Gastroesophageal sphincter (tissue), 4 donors: ENCODE data around the gene ANTXR2. TPM values are rescaled to one million over a fixed set of nuclear protein-coding genes. Genes with fewer than 3 reads are reported as not detected.
"Not testable (repeated sequence)": the region's sequence is repeated elsewhere in the genome, so short reads cannot be mapped to it uniquely, and the experiment has no call there.

Experiments used
- ATAC-seq: fragments of 150-250 bp; one replicate; pipeline ENCODE4 v1.9.1; 2016; ENCODE audit warnings: mild to moderate bottlenecking, moderate library complexity
- H3K27ac ChIP-seq, 4 donors: fragments of 200-600 bp; sonication (generic) in 3 of 4; 1 replicate in 3 of 4; 2 replicates in 1 of 4; pipeline ENCODE4 v1.5.1; 2016 to 2019
- H3K27me3 ChIP-seq: fragments of 200-600 bp; sonication (generic); one replicate; pipeline ENCODE4 v1.5.1; 2019
- H3K36me3 ChIP-seq, 2 donors: fragments of 200-600 bp; sonication (generic); one replicate each; pipeline ENCODE4 v1.5.1; 2019; ENCODE audit warnings: control low read depth in 1 of 2
- H3K4me1 ChIP-seq, 3 donors: fragments of 200-600 bp; sonication (generic); 1 replicate in 2 of 3; 2 replicates in 1 of 3; pipeline ENCODE4 v1.5.1; 2016 to 2019; ENCODE audit warnings: control low read depth in 2 of 3
- H3K4me3 ChIP-seq, 2 donors: fragments of 200-600 bp; sonication (generic); one replicate each; pipeline ENCODE4 v1.5.1; 2019; ENCODE audit warnings: mild to moderate bottlenecking in 1 of 2, moderate library complexity in 1 of 2
- H3K9me3 ChIP-seq, 3 donors: fragments of 200-600 bp; sonication (generic); one replicate each; pipeline ENCODE4 v1.5.1; 2017 to 2019; ENCODE audit warnings: control low read depth in 2 of 3
- CTCF ChIP-seq, 4 experiments: fragments of 200-600 bp in 2 of 4; fragments of 450-650 bp in 2 of 4; sonication (generic) in 1 of 4; IDR thresholded peaks; one replicate each; pipeline ENCODE4 v1.5.1; 2017 to 2019; ENCODE audit warnings: antibody characterized with exemption in 4 of 4, mild to moderate bottlenecking in 2 of 4, moderate library complexity in 2 of 4
- EP300 ChIP-seq: sonication (generic); formaldehyde crosslinking; IDR thresholded peaks from one replicate; pipeline ENCODE4 v1.6.1; 2017; ENCODE audit warnings: antibody characterized with exemption, mild to moderate bottlenecking
- POLR2A ChIP-seq, 2 donors: fragments of 450-650 bp; IDR thresholded peaks; one replicate each; pipeline ENCODE4 v1.6.1; 2017; ENCODE audit warnings: antibody characterized with exemption in 2 of 2, mild to moderate bottlenecking in 2 of 2, moderate library complexity in 1 of 2
- POLR2AphosphoS5 ChIP-seq: sonication (generic); formaldehyde crosslinking; IDR thresholded peaks from one replicate; pipeline ENCODE4 v1.6.1; 2017; ENCODE audit warnings: antibody characterized with exemption
- WGBS, 2 donors: methylation state at CpG; one replicate each; pipeline ENCODE4 v1.1.5; 2018; ENCODE audit warnings: low coverage in 1 of 2; 5-methylcytosine and 5-hydroxymethylcytosine counted together
- total RNA-seq, 4 donors: library from RNA; depleted of rRNA; stranded (reverse); fragments of >200 nt; gene quantifications; one replicate each; pipeline ENCODE4 v1.1.0, GENCODE V29; 2016

ANTXR2 gene
- total RNA-seq, 4 donors from 2014 or later, result 440 to 611 (median 501) TPM

- Histone ChIP-seq H3K27ac (peak overlapping the region in 1 of 4 donors; percentile 15), H3K4me3 (no peak overlapping the region)
- WGBS, 2 donors, result 55 to 91% methylated on average over 3 of the region's 3 CpGs
These were observed 65.3 kb downstream of the ANTXR2 start for GRCh38 chr4:80007745-80008149.

GRCh38 chr4:80006935-80007744 is 65.9 kb downstream of the ANTXR2 start:
- H3K36me3 ChIP-seq, result peaks cover 0 to 73% of the 10 kb centered on the region in 2 donors
- TF ChIP-seq CTCF (IDR thresholded peaks at IDR 0.05) (no peak), POLR2A (IDR thresholded peaks at IDR 0.05) (no peak), EP300 (no peak), POLR2AphosphoS5 (no peak)
- peaks cover 0 to 13% (median 0%) of the 10 kb centered on the region in 3 donors for H3K9me3 ChIP-seq
- H3K4me1 ChIP-seq, result peaks cover 0 to 51% (median 6%) of the 10 kb centered on the region in 3 donors
- H3K27ac ChIP-seq, result peak overlapping the region in 1 of 4 donors; percentile 15
- no peak overlapping the region for H3K4me3 ChIP-seq
- H3K27me3 ChIP-seq, result no peaks in the 10 kb centered on the region
- no peak for ATAC-seq
- 68 to 78% methylated on average over 4 to 5 of the region's 5 CpGs for WGBS, 2 donors

More at GRCh38 chr4:80007745-80008149, 65.3 kb downstream of the ANTXR2 start:
- no peak for ATAC-seq
- H3K27me3 ChIP-seq, result no peaks in the 10 kb centered on the region
- TF ChIP-seq EP300 (no peak), POLR2A (IDR thresholded peaks at IDR 0.05) (no peak), CTCF (IDR thresholded peaks at IDR 0.05) (no peak), POLR2AphosphoS5 (no peak)
- H3K4me1 ChIP-seq, result peaks cover 0 to 57% (median 6%) of the 10 kb centered on the region in 3 donors
- peaks cover 0 to 78% of the 10 kb centered on the region in 2 donors for H3K36me3 ChIP-seq
- H3K9me3 ChIP-seq, result peaks cover 0 to 13% (median 0%) of the 10 kb centered on the region in 3 donors

- Histone ChIP-seq H3K27ac (peak overlapping the region in 2 of 4 donors; percentile 2 to 16), H3K36me3 (peaks cover 0 to 72% of the 10 kb centered on the region in 2 donors), H3K4me1 (peaks cover 0 to 39% (median 0%) of the 10 kb centered on the region in 3 donors), H3K27me3 (no peaks in the 10 kb centered on the region), H3K4me3 (no peak overlapping the region), H3K9me3 (peaks cover 0 to 13% (median 0%) of the 10 kb centered on the region in 3 donors)
- WGBS, 2 donors, result 72 to 92% methylated on average over 2 to 3 of the region's 3 CpGs
- ATAC-seq, result no peak
- TF ChIP-seq POLR2A (IDR thresholded peaks at IDR 0.05) (no peak), EP300 (no peak), CTCF (IDR thresholded peaks at IDR 0.05) (no peak), POLR2AphosphoS5 (no peak)
These were observed 67.2 kb downstream of the ANTXR2 start for GRCh38 chr4:80005863-80006262.

GRCh38 chr4:80004319-80004718 is 68.7 kb downstream of the ANTXR2 start:
- Histone ChIP-seq H3K27ac (no peak overlapping the region), H3K27me3 (no peaks in the 10 kb centered on the region), H3K4me3 (no peak overlapping the region), H3K9me3 (peaks cover 0 to 13% (median 0%) of the 10 kb centered on the region in 3 donors), H3K36me3 (peaks cover 0 to 56% of the 10 kb centered on the region in 2 donors), H3K4me1 (peaks cover 0 to 38% (median 0%) of the 10 kb centered on the region in 3 donors)
- no peak for ATAC-seq
- TF ChIP-seq EP300 (no peak), CTCF (IDR thresholded peaks at IDR 0.05) (no peak), POLR2A (IDR thresholded peaks at IDR 0.05) (no peak), POLR2AphosphoS5 (no peak)

- H3K9me3 ChIP-seq, result peaks cover 0 to 13% (median 0%) of the 10 kb centered on the region in 3 donors
- peaks cover 0 to 41% of the 10 kb centered on the region in 2 donors for H3K36me3 ChIP-seq
- not testable (repeated sequence) for H3K27me3 ChIP-seq, ATAC-seq, H3K4me3 ChIP-seq, H3K27ac ChIP-seq
- peaks cover 0 to 47% (median 4%) of the 10 kb centered on the region in 3 donors for H3K4me1 ChIP-seq
- no CpG with 5 or more reads among the region's 1 CpG for WGBS, 2 donors
These were observed 70.5 kb downstream of the ANTXR2 start for GRCh38 chr4:80002559-80002958.

- not testable (repeated sequence) for ATAC-seq, H3K27ac ChIP-seq, H3K27me3 ChIP-seq, H3K9me3 ChIP-seq, H3K36me3 ChIP-seq, H3K4me3 ChIP-seq
- H3K4me1 ChIP-seq, result peaks cover 0 to 48% (median 6%) of the 10 kb centered on the region in 3 donors
- WGBS, 2 donors, result 71 to 86% methylated on average over 3 of the region's 3 CpGs
These were observed 74.0 kb downstream of the ANTXR2 start for GRCh38 chr4:79999048-79999447.
